HepG2 (cell line): ENCODE measurements around the gene TLN1. TPM values are rescaled to one million over a fixed set of nuclear protein-coding genes. Genes with fewer than 3 reads are reported as not detected.

Experiments
- CBX5 ChIP-seq: sonication (generic); formaldehyde crosslinking; IDR thresholded peaks from 2 replicates; pipeline ENCODE4 v1.4.0; 2020; ENCODE audit warnings: missing genetic modification reagents, borderline replicate concordance
- HMG20B ChIP-seq: conservative IDR thresholded peaks from 2 replicates; pipeline ENCODE4 v1.6.1; 2016; ENCODE audit warnings: missing genetic modification reagents, missing compliant biosample characterization
- KLF9 ChIP-seq: IDR thresholded peaks from 2 replicates; pipeline ENCODE4 v1.6.1; 2016; ENCODE audit warnings: low read depth
- NR3C1 ChIP-seq: sonication (generic); formaldehyde crosslinking; IDR thresholded peaks from 2 replicates; pipeline ENCODE4 v1.4.0; 2020; ENCODE audit warnings: missing genetic modification reagents
- PCBP2 ChIP-seq: fragments of 200-400 bp; formaldehyde crosslinking; optimal IDR thresholded peaks from 2 replicates; pipeline ENCODE3; 2018; ENCODE audit warnings: low read length, low read depth; ENCODE audit not compliant: poor library complexity, severe bottlenecking
- PPARG ChIP-seq: conservative IDR thresholded peaks from 2 replicates; pipeline ENCODE4 v1.6.1; 2016; ENCODE audit warnings: missing biosample characterization, missing genetic modification reagents
- SMARCC2 ChIP-seq: fragments of 450-650 bp; IDR thresholded peaks from 2 replicates; pipeline ENCODE4 v1.6.1; 2017; ENCODE audit warnings: antibody characterized with exemption, mild to moderate bottlenecking
- ZC3H4 ChIP-seq: sonication (generic); formaldehyde crosslinking; IDR thresholded peaks from 2 replicates; pipeline ENCODE4 v1.4.0; 2020; ENCODE audit warnings: missing genetic modification reagents, borderline replicate concordance
- ZMAT3 ChIP-seq: sonication (generic); formaldehyde crosslinking; conservative IDR thresholded peaks from 2 replicates; pipeline ENCODE4 v1.7.0; 2021; ENCODE audit warnings: missing genetic modification reagents
- ZNF263 ChIP-seq: sonication (generic); formaldehyde crosslinking; IDR thresholded peaks from 2 replicates; pipeline ENCODE4 v1.4.0; 2020; ENCODE audit warnings: missing genetic modification reagents
- ZNF337 ChIP-seq: sonication (generic); formaldehyde crosslinking; IDR thresholded peaks from 2 replicates; pipeline ENCODE4 v1.5.1; 2020; ENCODE audit warnings: missing genetic modification reagents, low read depth, mild to moderate bottlenecking, borderline replicate concordance
- ZNF614 ChIP-seq: IDR thresholded peaks from 2 replicates; pipeline ENCODE4 v1.6.1; 2018; ENCODE audit warnings: missing biosample characterization, missing genetic modification reagents, inconsistent platforms, borderline replicate concordance
- ZNF644 ChIP-seq: IDR thresholded peaks from 2 replicates; pipeline ENCODE4 v1.6.1; 2016; ENCODE audit warnings: low read depth
- polyA plus RNA-seq, 8 experiments: library from polyadenylated mRNA; depleted of rRNA in 3 of 8; stranded (reverse) in 7 of 8; unstranded in 1 of 8; fragments of >200 nt; fragmentation: Illumina TruSeq in 4 of 8; extraction: Trizol in 4 of 8; gene quantifications; 2 replicates each; pipeline versions ENCODE4 v1.2.1 to v1.2.3, GENCODE V29; 2011 to 2016; ENCODE audit warnings: low read depth in 4 of 8, missing spikeins in 1 of 8, mixed read lengths in 1 of 8; ENCODE audit not compliant: insufficient read depth in 1 of 8
- total RNA-seq, 5 experiments: library from RNA; depleted of rRNA; stranded (reverse); fragments of >200 nt; fragmentation: Illumina TruSeq; extraction: Trizol; gene quantifications; 2 replicates each; pipeline ENCODE4 v1.2.3, GENCODE V29; 2016; ENCODE audit warnings: low read depth in 1 of 5
- TF ChIP-seq, protein P1 (sequence below): sonication (generic); formaldehyde crosslinking; IDR thresholded peaks from 2 replicates; pipeline ENCODE4 v1.5.1; 2020; ENCODE audit warnings: mild to moderate bottlenecking, missing genetic modification reagents, moderate library complexity
- TF ChIP-seq, protein P2 (sequence below): sonication (generic); formaldehyde crosslinking; IDR thresholded peaks from 2 replicates; pipeline ENCODE4 v1.8.0; 2022; ENCODE audit warnings: mild to moderate bottlenecking, missing genetic modification reagents
- TF ChIP-seq, protein P3 (sequence below): sonication (generic); formaldehyde crosslinking; IDR thresholded peaks from 2 replicates; pipeline ENCODE4 v1.4.0; 2020; ENCODE audit warnings: missing genetic modification reagents, mild to moderate bottlenecking, borderline replicate concordance
- TF ChIP-seq, protein P4 (sequence below): sonication (generic); formaldehyde crosslinking; IDR thresholded peaks from 2 replicates; pipeline ENCODE4; 2020; ENCODE audit warnings: missing genetic modification reagents, mild to moderate bottlenecking, borderline replicate concordance
- TF ChIP-seq, protein P5 (sequence below): sonication (generic); formaldehyde crosslinking; IDR thresholded peaks from 2 replicates; pipeline ENCODE4 v1.4.0; 2020; ENCODE audit warnings: missing genetic modification reagents

TLN1 gene
- total and polyA plus RNA-seq, 2 of the 13 experiments (the other 11 are each of a cell fraction or from before 2014, with no cell fraction given): 35.2 to 51.8 TPM

- no peak for TF ChIP-seq PPARG (CRISPR knock-in tag)
- TF ChIP-seq, protein P1, sequence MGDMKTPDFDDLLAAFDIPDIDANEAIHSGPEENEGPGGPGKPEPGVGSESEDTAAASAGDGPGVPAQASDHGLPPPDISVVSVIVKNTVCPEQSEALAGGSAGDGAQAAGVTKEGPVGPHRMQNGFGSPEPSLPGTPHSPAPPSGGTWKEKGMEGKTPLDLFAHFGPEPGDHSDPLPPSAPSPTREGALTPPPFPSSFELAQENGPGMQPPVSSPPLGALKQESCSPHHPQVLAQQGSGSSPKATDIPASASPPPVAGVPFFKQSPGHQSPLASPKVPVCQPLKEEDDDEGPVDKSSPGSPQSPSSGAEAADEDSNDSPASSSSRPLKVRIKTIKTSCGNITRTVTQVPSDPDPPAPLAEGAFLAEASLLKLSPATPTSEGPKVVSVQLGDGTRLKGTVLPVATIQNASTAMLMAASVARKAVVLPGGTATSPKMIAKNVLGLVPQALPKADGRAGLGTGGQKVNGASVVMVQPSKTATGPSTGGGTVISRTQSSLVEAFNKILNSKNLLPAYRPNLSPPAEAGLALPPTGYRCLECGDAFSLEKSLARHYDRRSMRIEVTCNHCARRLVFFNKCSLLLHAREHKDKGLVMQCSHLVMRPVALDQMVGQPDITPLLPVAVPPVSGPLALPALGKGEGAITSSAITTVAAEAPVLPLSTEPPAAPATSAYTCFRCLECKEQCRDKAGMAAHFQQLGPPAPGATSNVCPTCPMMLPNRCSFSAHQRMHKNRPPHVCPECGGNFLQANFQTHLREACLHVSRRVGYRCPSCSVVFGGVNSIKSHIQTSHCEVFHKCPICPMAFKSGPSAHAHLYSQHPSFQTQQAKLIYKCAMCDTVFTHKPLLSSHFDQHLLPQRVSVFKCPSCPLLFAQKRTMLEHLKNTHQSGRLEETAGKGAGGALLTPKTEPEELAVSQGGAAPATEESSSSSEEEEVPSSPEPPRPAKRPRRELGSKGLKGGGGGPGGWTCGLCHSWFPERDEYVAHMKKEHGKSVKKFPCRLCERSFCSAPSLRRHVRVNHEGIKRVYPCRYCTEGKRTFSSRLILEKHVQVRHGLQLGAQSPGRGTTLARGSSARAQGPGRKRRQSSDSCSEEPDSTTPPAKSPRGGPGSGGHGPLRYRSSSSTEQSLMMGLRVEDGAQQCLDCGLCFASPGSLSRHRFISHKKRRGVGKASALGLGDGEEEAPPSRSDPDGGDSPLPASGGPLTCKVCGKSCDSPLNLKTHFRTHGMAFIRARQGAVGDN (CRISPR knock-in tag): peak; percentile 36
- no peak for TF ChIP-seq ZNF644 (CRISPR knock-in tag)
- no peak for TF ChIP-seq NR3C1 (CRISPR knock-in tag)
- TF ChIP-seq, protein P2, sequence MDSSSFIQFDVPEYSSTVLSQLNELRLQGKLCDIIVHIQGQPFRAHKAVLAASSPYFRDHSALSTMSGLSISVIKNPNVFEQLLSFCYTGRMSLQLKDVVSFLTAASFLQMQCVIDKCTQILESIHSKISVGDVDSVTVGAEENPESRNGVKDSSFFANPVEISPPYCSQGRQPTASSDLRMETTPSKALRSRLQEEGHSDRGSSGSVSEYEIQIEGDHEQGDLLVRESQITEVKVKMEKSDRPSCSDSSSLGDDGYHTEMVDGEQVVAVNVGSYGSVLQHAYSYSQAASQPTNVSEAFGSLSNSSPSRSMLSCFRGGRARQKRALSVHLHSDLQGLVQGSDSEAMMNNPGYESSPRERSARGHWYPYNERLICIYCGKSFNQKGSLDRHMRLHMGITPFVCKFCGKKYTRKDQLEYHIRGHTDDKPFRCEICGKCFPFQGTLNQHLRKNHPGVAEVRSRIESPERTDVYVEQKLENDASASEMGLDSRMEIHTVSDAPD (CRISPR knock-in tag): no peak
- TF ChIP-seq, protein P3, sequence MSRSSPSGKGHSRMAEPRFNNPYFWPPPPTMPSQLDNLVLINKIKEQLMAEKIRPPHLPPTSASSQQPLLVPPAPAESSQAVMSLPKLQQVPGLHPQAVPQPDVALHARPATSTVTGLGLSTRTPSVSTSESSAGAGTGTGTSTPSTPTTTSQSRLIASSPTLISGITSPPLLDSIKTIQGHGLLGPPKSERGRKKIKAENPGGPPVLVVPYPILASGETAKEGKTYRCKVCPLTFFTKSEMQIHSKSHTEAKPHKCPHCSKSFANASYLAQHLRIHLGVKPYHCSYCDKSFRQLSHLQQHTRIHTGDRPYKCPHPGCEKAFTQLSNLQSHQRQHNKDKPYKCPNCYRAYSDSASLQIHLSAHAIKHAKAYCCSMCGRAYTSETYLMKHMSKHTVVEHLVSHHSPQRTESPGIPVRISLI (CRISPR knock-in tag): no peak
- TF ChIP-seq, protein P4, sequence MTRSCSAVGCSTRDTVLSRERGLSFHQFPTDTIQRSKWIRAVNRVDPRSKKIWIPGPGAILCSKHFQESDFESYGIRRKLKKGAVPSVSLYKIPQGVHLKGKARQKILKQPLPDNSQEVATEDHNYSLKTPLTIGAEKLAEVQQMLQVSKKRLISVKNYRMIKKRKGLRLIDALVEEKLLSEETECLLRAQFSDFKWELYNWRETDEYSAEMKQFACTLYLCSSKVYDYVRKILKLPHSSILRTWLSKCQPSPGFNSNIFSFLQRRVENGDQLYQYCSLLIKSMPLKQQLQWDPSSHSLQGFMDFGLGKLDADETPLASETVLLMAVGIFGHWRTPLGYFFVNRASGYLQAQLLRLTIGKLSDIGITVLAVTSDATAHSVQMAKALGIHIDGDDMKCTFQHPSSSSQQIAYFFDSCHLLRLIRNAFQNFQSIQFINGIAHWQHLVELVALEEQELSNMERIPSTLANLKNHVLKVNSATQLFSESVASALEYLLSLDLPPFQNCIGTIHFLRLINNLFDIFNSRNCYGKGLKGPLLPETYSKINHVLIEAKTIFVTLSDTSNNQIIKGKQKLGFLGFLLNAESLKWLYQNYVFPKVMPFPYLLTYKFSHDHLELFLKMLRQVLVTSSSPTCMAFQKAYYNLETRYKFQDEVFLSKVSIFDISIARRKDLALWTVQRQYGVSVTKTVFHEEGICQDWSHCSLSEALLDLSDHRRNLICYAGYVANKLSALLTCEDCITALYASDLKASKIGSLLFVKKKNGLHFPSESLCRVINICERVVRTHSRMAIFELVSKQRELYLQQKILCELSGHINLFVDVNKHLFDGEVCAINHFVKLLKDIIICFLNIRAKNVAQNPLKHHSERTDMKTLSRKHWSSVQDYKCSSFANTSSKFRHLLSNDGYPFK (CRISPR knock-in tag): 0 out of 2 replicates have a peak, but pooled peaks have one; percentile 6
- no peak for TF ChIP-seq HMG20B
- no peak for TF ChIP-seq ZNF614 (CRISPR knock-in tag)
- TF ChIP-seq, protein P5, sequence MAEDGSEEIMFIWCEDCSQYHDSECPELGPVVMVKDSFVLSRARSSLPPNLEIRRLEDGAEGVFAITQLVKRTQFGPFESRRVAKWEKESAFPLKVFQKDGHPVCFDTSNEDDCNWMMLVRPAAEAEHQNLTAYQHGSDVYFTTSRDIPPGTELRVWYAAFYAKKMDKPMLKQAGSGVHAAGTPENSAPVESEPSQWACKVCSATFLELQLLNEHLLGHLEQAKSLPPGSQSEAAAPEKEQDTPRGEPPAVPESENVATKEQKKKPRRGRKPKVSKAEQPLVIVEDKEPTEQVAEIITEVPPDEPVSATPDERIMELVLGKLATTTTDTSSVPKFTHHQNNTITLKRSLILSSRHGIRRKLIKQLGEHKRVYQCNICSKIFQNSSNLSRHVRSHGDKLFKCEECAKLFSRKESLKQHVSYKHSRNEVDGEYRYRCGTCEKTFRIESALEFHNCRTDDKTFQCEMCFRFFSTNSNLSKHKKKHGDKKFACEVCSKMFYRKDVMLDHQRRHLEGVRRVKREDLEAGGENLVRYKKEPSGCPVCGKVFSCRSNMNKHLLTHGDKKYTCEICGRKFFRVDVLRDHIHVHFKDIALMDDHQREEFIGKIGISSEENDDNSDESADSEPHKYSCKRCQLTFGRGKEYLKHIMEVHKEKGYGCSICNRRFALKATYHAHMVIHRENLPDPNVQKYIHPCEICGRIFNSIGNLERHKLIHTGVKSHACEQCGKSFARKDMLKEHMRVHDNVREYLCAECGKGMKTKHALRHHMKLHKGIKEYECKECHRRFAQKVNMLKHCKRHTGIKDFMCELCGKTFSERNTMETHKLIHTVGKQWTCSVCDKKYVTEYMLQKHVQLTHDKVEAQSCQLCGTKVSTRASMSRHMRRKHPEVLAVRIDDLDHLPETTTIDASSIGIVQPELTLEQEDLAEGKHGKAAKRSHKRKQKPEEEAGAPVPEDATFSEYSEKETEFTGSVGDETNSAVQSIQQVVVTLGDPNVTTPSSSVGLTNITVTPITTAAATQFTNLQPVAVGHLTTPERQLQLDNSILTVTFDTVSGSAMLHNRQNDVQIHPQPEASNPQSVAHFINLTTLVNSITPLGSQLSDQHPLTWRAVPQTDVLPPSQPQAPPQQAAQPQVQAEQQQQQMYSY (CRISPR knock-in tag): no peak
- TF ChIP-seq ZNF263: peak; percentile 84
- TF ChIP-seq ZC3H4: no peak
- TF ChIP-seq PCBP2: no peak
- no peak for TF ChIP-seq ZMAT3 (CRISPR knock-in tag)
- TF ChIP-seq ZNF337 (CRISPR knock-in tag): peak; percentile 67; the same call in 1 of the 2 replicates
- TF ChIP-seq SMARCC2: no peak
- no peak for TF ChIP-seq KLF9 (CRISPR knock-in tag)
- no peak for TF ChIP-seq CBX5 (CRISPR knock-in tag)
Measured at GRCh38 chr9:35674025-35674361, 58.0 kb downstream of the TLN1 start (continued).
